Smooth muscle cell (in vitro differentiated cells): ENCODE results near the gene ARGLU1. TPM values are rescaled to one million over a fixed set of nuclear protein-coding genes. Genes with fewer than 3 reads are reported as not detected.

Experiments used
- DNase-seq: peaks from one replicate; lab custom pipeline; 2025; ENCODE audit not compliant: unreplicated experiment; lab: John Stamatoyannopoulos, UW
- H2AFZ ChIP-seq: fragments of 200-600 bp; sonication (generic); 2 replicates; pipeline ENCODE4 v1.6.0; 2016; ENCODE audit warnings: antibody characterized with exemption, low read depth, mild to moderate bottlenecking
- H3F3A ChIP-seq: fragments of 200-600 bp; sonication (generic); 2 replicates; pipeline ENCODE4 v1.6.0; 2017; ENCODE audit warnings: antibody characterized with exemption, low read depth
- H3K27ac ChIP-seq: fragments of 200-600 bp; sonication (generic); 2 replicates; pipeline ENCODE4 v1.5.1; 2016; ENCODE audit warnings: low read depth, mild to moderate bottlenecking
- H3K27me3 ChIP-seq: fragments of 200-600 bp; sonication (generic); 2 replicates; pipeline ENCODE4 v1.6.1; 2016; ENCODE audit warnings: low read depth, mild to moderate bottlenecking
- H3K36me3 ChIP-seq: fragments of 200-600 bp; sonication (generic); 2 replicates; pipeline ENCODE4 v1.5.1; 2016; ENCODE audit warnings: low read depth
- H3K4me1 ChIP-seq: fragments of 200-600 bp; sonication (generic); 2 replicates; pipeline ENCODE4 v1.5.1; 2016; ENCODE audit warnings: low read depth
- H3K4me2 ChIP-seq: fragments of 200-600 bp; sonication (generic); 2 replicates; pipeline ENCODE4 v1.6.0; 2016; ENCODE audit warnings: mild to moderate bottlenecking
- H3K4me3 ChIP-seq: fragments of 200-600 bp; sonication (generic); 2 replicates; pipeline ENCODE4 v1.5.1; 2016; ENCODE audit warnings: mild to moderate bottlenecking
- H3K79me2 ChIP-seq: fragments of 200-600 bp; sonication (generic); 2 replicates; pipeline ENCODE4 v1.6.0; 2016; ENCODE audit warnings: low read depth, mild to moderate bottlenecking
- H3K9ac ChIP-seq: fragments of 200-600 bp; sonication (generic); 2 replicates; pipeline ENCODE4 v1.6.0; 2016; ENCODE audit warnings: low read depth
- H3K9me3 ChIP-seq: fragments of 200-600 bp; sonication (generic); replicated peaks from 2 replicates; pipeline ENCODE4 v1.5.1; 2016; ENCODE audit warnings: low read depth
- H4K20me1 ChIP-seq: fragments of 200-600 bp; sonication (generic); 2 replicates; pipeline ENCODE4 v1.6.0; 2016; ENCODE audit warnings: low read depth
- WGBS: methylation state at CpG from one replicate; pipeline ENCODE4 v1.1.7; 2016; ENCODE audit warnings: low lambda C conversion rate; 5-methylcytosine and 5-hydroxymethylcytosine counted together
- polyA plus RNA-seq: library from polyadenylated mRNA; unstranded; fragments of >200 nt; fragmentation: Nextera tagmentation; extraction: Ambion mirVana; gene quantifications from 2 replicates; pipeline ENCODE4 v1.2.1, GENCODE V29; 2016
- total RNA-seq: library from RNA; depleted of rRNA; stranded (reverse); fragments of >200 nt; gene quantifications from 2 replicates; pipeline ENCODE4 v1.2.3, GENCODE V29; 2014
- TF ChIP-seq, protein P1 (sequence below): fragments of 200-600 bp; sonication (generic); IDR thresholded peaks from 2 replicates; pipeline ENCODE4 v1.5.1; 2017; ENCODE audit warnings: borderline replicate concordance, mild to moderate bottlenecking, antibody characterized with exemption; ENCODE audit not compliant: insufficient read depth, poor library complexity, severe bottlenecking

The ARGLU1 gene
- total and polyA plus RNA-seq, 2 experiments from 2014 or later: 36.5 to 43.6 TPM

DNA sequence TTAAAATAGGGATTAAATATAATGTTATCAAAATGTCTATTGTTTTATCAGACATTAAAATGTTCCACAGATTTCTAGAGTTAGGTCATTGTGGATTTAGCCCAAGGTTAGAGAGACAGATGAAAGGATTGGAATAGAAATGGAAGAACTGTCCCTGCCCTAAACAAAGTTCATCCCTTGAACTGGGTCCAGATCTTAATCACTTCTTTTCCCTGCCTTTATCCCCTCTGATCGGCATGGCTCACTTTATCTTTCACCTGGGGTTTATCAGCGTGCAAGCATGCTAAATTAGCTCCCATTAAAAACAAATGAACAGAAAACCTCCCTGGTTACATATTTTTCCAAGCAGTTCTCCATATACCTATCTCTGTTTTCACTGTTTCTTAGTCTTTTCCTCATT, 23.4 kb upstream of the ARGLU1 start:
- Histone ChIP-seq H3K9ac (no peak overlapping the region), H3F3A (no peaks in the 10 kb centered on the region), H3K4me3 (no peak overlapping the region), H3K27ac (no peak overlapping the region), H3K36me3 (no peaks in the 10 kb centered on the region), H3K4me2 (no peak overlapping the region), H3K4me1 (no peaks in the 10 kb centered on the region), H3K27me3 (no peaks in the 10 kb centered on the region), H2AFZ (no peak overlapping the region), H4K20me1 (no peaks in the 10 kb centered on the region), H3K9me3 (no peaks in the 10 kb centered on the region), H3K79me2 (no peaks in the 10 kb centered on the region)
- 92% methylated on average over 2 of the region's 2 CpGs for WGBS
- TF ChIP-seq, protein P1, sequence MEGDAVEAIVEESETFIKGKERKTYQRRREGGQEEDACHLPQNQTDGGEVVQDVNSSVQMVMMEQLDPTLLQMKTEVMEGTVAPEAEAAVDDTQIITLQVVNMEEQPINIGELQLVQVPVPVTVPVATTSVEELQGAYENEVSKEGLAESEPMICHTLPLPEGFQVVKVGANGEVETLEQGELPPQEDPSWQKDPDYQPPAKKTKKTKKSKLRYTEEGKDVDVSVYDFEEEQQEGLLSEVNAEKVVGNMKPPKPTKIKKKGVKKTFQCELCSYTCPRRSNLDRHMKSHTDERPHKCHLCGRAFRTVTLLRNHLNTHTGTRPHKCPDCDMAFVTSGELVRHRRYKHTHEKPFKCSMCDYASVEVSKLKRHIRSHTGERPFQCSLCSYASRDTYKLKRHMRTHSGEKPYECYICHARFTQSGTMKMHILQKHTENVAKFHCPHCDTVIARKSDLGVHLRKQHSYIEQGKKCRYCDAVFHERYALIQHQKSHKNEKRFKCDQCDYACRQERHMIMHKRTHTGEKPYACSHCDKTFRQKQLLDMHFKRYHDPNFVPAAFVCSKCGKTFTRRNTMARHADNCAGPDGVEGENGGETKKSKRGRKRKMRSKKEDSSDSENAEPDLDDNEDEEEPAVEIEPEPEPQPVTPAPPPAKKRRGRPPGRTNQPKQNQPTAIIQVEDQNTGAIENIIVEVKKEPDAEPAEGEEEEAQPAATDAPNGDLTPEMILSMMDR: no peak
- no peak for DNase-seq

DNA sequence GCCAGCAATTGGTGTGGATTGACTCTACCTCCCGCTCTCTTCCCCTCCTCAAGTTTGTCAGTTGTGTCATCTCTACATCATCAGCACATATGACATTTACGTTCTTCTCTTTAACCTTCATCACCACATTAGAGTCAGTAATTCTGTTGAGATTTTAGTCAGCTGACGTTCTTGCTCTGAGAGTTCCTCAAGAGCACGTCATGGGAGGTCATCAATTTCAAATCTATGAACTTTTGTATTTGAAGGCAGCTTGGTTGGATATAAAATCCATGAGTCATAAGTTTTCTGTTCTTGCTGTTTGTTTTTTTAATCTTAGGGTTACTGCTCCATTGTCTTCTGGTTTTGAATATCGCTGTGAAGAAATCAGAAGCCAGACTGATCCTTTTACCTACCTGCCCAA, 21.8 kb upstream of the ARGLU1 start:
- no peaks in the 10 kb centered on the region for H3F3A ChIP-seq

DNA sequence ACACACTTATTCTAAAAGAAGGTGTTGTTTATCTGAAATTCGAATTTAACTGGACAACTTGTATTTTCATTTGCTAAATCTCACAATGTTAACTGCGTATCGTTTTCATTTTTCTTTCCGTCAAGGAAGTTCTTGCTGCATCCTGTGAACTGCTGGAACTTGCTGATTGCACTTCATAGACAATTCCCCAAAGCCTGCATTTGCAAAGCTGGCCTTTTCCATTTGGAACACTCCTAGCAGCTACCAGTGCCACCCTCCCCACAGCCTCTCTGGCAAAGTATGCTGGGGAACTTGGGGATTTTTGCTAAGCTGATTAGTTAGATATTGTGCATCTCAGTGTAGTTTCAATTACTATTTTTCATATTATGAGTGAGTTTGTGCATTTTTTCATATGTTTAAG, 20.4 kb upstream of the ARGLU1 start:
- Histone ChIP-seq H3K9ac (no peak overlapping the region), H3K9me3 (no peaks in the 10 kb centered on the region), H3K79me2 (no peaks in the 10 kb centered on the region), H2AFZ (no peak overlapping the region), H3F3A (no peaks in the 10 kb centered on the region), H3K27ac (no peak overlapping the region), H3K4me1 (no peaks in the 10 kb centered on the region), H3K36me3 (no peaks in the 10 kb centered on the region), H3K4me2 (no peak overlapping the region), H3K4me3 (no peak overlapping the region), H4K20me1 (no peaks in the 10 kb centered on the region), H3K27me3 (no peaks in the 10 kb centered on the region)
- DNase-seq: no peak
- TF ChIP-seq, protein P1: no peak
- 90% methylated on average over 4 of the region's 4 CpGs for WGBS

More for the DNA sequence above, 21.8 kb upstream of the ARGLU1 start:
- no peak overlapping the region for H3K4me2 ChIP-seq
- H3K4me1 ChIP-seq: no peaks in the 10 kb centered on the region
- TF ChIP-seq, protein P1: no peak
- H4K20me1 ChIP-seq: no peaks in the 10 kb centered on the region
- 96% methylated on average over 5 of the region's 5 CpGs for WGBS
- no peak overlapping the region for H3K27ac ChIP-seq
- no peak for DNase-seq
- no peak overlapping the region for H2AFZ ChIP-seq
- no peak overlapping the region for H3K4me3 ChIP-seq
- no peaks in the 10 kb centered on the region for H3K27me3 ChIP-seq
- H3K36me3 ChIP-seq: no peaks in the 10 kb centered on the region
- no peaks in the 10 kb centered on the region for H3K9me3 ChIP-seq
- H3K9ac ChIP-seq: no peak overlapping the region
- no peaks in the 10 kb centered on the region for H3K79me2 ChIP-seq

DNA sequence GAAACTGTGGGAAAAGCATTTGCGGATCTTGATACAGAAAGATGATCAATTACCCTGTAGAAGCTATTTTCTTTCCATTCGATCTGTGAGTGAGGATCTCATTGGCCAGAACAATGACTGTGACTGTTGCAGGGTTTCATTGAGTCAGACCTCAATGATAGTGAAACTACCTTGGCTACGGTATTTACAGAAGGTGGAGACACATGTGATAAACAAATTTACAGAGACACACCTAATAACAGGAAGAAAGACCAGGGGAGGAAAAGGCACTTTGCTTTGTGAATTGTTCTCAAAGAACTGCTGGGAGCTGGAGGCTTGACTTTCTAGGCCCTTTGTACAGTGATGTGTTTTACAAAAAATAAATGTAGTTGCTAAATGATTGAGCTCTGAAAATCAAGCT, 19.9 kb upstream of the ARGLU1 start:
- no peaks in the 10 kb centered on the region for H3K79me2 ChIP-seq
- TF ChIP-seq, protein P1: no peak
- no peak overlapping the region for H3K4me3 ChIP-seq
- H3K9ac ChIP-seq: no peak overlapping the region
- H3K27ac ChIP-seq: no peak overlapping the region
- no peaks in the 10 kb centered on the region for H4K20me1 ChIP-seq
- no peak overlapping the region for H2AFZ ChIP-seq
- WGBS: 89% methylated on average over 3 of the region's 3 CpGs
- H3F3A ChIP-seq: no peaks in the 10 kb centered on the region
- H3K9me3 ChIP-seq: no peaks in the 10 kb centered on the region
- DNase-seq: no peak
- no peak overlapping the region for H3K4me2 ChIP-seq
- H3K36me3 ChIP-seq: no peaks in the 10 kb centered on the region
- no peaks in the 10 kb centered on the region for H3K27me3 ChIP-seq
- no peaks in the 10 kb centered on the region for H3K4me1 ChIP-seq
